ENCODE measurements around the gene CENPU. TPM values are rescaled to one million over a fixed set of nuclear protein-coding genes. Genes with fewer than 3 reads are reported as not detected.
"Not testable (repeated sequence)": the region's sequence is repeated elsewhere in the genome, so short reads cannot be mapped to it uniquely, and the experiment has no call there.

The CENPU gene
- total RNA-seq, 2 donors from 2014 or later, result 11.4 to 28.1 TPM

DNA sequence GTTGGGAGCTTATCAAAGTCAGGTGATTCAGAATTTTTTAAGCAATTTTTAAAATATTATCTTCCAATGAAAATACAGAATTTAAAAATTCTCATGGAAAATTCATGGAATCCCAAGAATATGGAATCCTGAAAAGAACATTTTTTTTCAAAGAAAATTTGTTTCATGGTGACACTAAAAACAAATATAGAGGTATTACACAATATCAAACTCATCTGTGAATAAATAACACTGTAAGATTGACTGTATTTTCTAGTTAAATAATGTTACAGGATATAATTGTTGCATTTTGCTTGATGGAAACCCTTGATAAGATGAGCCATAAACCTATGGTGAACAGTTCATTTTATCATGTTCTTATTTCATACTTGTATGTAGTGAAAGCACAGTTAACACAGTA is 72.9 kb downstream of the CENPU start:
- intact Hi-C loops (cut with DNase I), result no loop called here
- no peak for DNase-seq
- H3K27ac ChIP-seq, result no peak overlapping the region
- no peak overlapping the region for H3K9ac ChIP-seq (ENCODE audit: low read depth in 2 of 2, low read length in 2 of 2)
- H3K27me3 ChIP-seq, result no peaks in the 10 kb centered on the region
- no peaks in the 10 kb centered on the region for H3K36me3 ChIP-seq
- H3K9me3 ChIP-seq, result no peaks in the 10 kb centered on the region
- TF ChIP-seq, protein P1, sequence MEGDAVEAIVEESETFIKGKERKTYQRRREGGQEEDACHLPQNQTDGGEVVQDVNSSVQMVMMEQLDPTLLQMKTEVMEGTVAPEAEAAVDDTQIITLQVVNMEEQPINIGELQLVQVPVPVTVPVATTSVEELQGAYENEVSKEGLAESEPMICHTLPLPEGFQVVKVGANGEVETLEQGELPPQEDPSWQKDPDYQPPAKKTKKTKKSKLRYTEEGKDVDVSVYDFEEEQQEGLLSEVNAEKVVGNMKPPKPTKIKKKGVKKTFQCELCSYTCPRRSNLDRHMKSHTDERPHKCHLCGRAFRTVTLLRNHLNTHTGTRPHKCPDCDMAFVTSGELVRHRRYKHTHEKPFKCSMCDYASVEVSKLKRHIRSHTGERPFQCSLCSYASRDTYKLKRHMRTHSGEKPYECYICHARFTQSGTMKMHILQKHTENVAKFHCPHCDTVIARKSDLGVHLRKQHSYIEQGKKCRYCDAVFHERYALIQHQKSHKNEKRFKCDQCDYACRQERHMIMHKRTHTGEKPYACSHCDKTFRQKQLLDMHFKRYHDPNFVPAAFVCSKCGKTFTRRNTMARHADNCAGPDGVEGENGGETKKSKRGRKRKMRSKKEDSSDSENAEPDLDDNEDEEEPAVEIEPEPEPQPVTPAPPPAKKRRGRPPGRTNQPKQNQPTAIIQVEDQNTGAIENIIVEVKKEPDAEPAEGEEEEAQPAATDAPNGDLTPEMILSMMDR (IDR thresholded peaks at IDR 0.05), result no peak
- no peaks in the 10 kb centered on the region for H3K4me1 ChIP-seq
- no peak overlapping the region for H3K4me3 ChIP-seq

DNA sequence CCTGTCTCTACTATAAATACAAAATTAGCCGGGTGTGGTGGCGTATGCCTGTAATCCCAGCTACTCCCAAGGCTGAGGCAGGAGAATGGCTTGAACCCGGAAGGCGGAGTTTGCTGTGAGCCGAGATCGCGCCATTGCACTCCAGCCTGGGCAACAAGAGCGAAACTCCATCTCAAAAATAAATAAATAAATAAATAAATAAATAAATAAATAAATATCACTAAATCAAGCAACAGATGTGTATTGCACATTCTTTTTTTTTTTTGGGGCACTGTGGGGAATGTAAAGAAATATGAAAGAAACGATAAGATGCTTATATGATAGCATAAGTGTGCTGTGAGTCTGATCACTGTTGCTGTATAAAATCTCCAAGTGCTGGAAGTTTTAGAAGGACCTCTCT is 76.1 kb downstream of the CENPU start:
- H3K9ac ChIP-seq (ENCODE audit: low read depth in 2 of 2, low read length in 2 of 2); DNase-seq; H3K27ac ChIP-seq; H3K4me1 ChIP-seq; H3K4me3 ChIP-seq; H3K27me3 ChIP-seq; intact Hi-C loops (cut with DNase I); H3K36me3 ChIP-seq; H3K9me3 ChIP-seq: not testable (repeated sequence)

DNA sequence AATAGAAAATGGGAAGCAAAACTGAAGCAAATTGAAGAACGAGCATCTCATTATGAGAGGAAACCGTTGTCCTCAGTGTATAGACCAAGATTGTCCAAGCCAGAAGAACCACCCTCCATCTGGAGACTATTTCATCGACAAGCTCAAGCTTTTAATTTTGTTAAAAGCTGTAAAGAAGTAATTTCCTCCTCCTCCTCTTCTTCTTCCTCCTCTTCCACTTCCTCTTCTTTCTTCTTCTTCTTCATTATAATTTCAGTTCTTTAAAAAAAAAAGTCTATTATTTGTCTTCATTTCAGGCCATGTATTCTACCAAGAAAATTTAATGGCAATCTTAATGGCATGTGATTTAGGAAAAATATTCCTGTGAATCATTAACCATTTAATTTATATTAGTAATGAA is 76.8 kb downstream of the CENPU start:
- no peak for DNase-seq
- Histone ChIP-seq H3K9me3 (no peaks in the 10 kb centered on the region), H3K4me3 (no peak overlapping the region), H3K36me3 (no peaks in the 10 kb centered on the region), H3K27ac (no peak overlapping the region), H3K9ac (ENCODE audit: low read depth in 2 of 2, low read length in 2 of 2) (no peak overlapping the region), H3K4me1 (no peaks in the 10 kb centered on the region), H3K27me3 (no peaks in the 10 kb centered on the region)
- intact Hi-C loops (cut with DNase I), result no loop called here
- TF ChIP-seq, protein P1 (IDR thresholded peaks at IDR 0.05), result no peak

DNA sequence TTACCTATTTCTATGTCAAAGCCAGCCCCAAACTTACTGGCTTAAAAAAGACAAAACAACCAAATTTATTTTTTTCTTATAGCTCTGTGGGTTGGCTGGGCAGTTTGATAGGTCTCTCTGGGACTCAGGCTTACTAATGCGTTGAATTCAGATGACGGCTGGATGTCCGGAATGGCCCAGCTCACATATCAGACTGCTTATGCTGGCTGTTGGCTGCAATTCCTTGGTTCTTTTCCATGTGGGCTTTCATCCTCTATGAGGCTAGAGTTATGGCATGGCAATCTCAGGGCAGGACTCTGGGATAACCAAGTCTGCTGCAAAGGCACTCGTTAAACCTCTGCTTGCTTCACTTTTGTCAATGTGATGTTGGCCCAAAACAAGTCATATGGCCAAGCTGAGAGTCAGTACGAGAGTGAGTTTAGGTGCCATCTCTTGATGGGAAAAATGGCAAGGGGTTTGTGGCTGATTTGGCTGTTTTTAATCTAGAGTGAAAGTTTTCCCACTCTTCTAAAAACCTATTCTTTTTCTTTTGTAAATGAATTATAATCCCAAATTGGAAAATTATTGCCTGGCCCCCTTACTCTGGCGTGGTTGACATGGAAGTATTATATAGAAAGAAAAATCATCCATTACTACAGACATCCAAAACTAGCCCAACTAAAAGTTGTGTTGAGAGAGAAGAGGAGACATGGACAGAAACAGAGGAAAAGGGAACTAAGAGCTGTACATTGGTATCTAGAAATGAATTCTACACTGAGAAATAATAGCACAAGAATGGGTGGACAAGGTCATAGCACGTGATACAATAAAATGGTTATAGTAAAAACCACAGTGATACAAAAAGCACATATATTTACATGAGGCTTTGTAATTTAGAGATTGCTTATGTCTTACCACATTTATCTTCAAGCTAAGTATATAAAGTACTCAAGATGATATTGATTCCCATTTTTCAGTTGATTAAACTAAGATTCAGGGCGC is 77.7 kb downstream of the CENPU start:
- no peak overlapping the region for H3K27ac ChIP-seq
- TF ChIP-seq, protein P1 (IDR thresholded peaks at IDR 0.05), result no peak
- no peaks in the 10 kb centered on the region for H3K27me3 ChIP-seq
- DNase-seq, result no peak
- intact Hi-C loops (cut with DNase I), result no loop called here
- H3K4me1 ChIP-seq, result no peaks in the 10 kb centered on the region
- no peak overlapping the region for H3K4me3 ChIP-seq
- no peaks in the 10 kb centered on the region for H3K36me3 ChIP-seq
- H3K9me3 ChIP-seq, result no peaks in the 10 kb centered on the region
- no peak overlapping the region for H3K9ac ChIP-seq (ENCODE audit: low read depth in 2 of 2, low read length in 2 of 2)

DNA sequence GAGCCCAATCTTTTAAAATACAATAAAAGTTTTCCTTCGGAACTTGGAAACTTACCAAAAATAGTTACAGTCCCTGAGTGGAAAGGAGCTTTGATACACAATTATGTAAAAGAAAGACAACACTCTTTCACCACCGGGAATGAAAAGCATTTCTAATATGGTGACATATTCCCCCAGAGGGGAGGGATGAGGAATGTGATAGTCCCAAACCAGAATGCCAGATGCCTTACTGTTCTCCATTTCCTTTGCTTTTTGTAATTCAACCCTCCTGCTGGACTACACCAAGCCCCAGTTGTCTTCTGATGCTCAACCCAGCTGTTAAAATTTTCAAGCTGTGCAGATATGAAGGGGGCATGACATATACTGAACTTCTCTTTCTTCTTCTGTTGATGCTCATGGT is 80.2 kb downstream of the CENPU start:
- intact Hi-C loops (cut with DNase I), result no loop called here

DNA sequence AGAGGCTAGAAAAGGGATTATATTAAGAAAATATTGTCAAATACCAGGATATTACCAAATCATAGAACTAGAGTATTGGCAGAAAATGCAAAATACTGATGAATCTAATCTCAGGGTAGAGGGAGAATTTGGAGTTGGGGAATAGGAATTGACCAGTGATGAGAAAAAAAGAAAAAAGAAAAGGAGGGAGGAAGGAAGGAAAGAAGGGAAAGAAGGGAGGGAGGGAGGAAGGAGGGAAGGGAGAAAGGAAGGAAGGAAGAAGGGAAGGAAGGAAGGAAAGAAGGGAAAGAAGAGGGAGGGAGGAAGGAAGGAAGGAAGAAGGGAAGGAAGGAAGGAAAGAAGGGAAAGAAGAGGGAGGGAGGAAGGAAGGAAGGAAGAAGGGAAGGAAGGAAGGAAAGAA is 81.2 kb downstream of the CENPU start:
- H3K27me3 ChIP-seq; H3K27ac ChIP-seq; H3K9me3 ChIP-seq; H3K4me1 ChIP-seq; DNase-seq; H3K9ac ChIP-seq (ENCODE audit: low read depth in 2 of 2, low read length in 2 of 2); H3K4me3 ChIP-seq; intact Hi-C loops (cut with DNase I); H3K36me3 ChIP-seq: not testable (repeated sequence)

More for the DNA sequence above, 80.2 kb downstream of the CENPU start:
- no peak overlapping the region for H3K4me3 ChIP-seq
- no peak for DNase-seq
- H3K27me3 ChIP-seq, result no peaks in the 10 kb centered on the region
- H3K36me3 ChIP-seq, result no peaks in the 10 kb centered on the region
- H3K27ac ChIP-seq, result no peak overlapping the region
- H3K9me3 ChIP-seq, result no peaks in the 10 kb centered on the region
- TF ChIP-seq, protein P1 (IDR thresholded peaks at IDR 0.05), result no peak
- H3K9ac ChIP-seq (ENCODE audit: low read depth in 2 of 2, low read length in 2 of 2), result no peak overlapping the region
- no peaks in the 10 kb centered on the region for H3K4me1 ChIP-seq
